NCI-H2081 (cell line): ENCODE measurements around the gene HOXB3.

Experiments
- DNase-seq, 2 experiments: peaks; one replicate each; lab custom pipeline; 2025; lab: John Stamatoyannopoulos, UW

Gene HOXB3

DNA sequence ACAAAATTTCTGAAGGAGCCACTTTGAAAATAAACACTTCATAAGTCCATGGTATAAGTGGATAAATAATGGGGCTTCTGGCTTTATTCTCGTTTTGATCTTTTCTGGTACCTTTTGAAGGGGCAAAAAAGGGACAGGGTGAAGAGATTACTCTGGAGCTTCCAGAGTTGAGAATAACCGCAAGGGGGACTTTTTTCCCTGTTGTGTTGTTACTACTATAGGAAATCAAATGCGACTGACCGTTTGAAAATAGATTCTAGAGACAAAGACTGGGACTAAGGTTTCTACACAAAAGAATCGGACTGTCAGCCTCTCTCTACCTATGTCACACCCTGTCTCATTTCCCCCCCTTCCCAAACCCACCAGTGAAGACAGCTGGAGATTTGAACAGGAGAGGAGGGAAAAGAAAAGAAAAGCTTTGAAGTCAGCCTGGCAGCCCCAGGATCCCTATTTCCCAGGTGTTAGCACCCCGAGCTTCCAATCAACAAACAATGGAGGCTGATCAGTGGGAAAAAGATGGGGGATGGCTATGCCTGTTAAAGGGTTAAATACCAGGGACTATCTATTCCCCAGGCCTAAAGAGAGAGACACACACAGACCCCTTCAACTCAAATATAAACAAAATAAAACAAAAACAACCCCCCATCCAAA lies 20.2 kb downstream of the HOXB3 start:
- no peak for DNase-seq

DNA sequence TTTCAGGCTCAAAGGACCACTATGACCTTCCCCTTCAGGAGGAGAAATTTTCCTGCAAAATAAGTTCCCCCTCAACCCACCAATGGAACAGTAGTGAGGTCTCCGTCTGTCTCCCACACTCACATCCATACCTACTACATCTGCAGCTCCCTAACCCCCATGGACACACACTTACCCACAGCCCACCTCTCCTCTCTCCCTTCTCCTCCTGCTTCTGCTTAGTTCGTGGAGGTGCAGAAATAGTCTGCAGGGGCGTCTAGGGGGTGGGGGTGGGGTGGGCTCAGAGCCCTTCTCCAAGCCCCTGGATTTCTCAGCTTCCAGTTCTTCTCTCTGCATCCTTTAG lies 20.8 kb downstream of the HOXB3 start:
- DNase-seq = no peak

DNA sequence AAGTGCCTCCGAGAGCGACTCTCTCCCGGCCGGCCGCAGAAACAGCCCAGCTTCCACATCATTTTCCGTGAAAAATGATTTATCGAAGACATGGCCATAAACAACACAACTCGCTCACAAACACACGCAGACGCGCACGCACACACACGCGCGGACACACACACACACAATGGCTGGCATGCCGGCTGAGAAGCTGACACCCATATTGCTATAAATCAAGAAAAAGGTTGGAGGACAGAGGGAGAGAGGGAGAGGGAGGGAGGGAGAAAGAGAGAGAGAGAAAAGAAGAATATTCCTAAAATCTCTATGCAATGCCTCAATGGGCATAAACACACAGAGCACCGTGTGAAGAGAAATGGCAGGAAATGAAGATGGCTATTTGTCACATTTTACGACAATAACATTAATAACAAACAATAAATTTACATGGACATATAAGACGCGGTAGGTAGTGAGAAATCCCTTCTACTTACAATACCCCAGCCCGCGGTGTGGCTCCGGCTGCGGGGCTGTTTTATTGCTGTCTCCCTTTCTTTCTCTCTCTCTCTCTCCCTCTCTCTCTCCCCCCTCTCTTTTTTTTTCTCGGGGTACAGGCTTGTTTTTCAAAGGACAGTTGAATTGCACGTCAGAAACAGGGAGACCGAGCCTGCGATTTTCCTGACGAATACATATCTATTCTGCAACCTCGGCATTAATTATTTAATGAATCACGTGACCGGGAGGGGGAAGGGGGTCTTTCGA lies 21.4 kb downstream of the HOXB3 start:
- DNase-seq = no peak

DNA sequence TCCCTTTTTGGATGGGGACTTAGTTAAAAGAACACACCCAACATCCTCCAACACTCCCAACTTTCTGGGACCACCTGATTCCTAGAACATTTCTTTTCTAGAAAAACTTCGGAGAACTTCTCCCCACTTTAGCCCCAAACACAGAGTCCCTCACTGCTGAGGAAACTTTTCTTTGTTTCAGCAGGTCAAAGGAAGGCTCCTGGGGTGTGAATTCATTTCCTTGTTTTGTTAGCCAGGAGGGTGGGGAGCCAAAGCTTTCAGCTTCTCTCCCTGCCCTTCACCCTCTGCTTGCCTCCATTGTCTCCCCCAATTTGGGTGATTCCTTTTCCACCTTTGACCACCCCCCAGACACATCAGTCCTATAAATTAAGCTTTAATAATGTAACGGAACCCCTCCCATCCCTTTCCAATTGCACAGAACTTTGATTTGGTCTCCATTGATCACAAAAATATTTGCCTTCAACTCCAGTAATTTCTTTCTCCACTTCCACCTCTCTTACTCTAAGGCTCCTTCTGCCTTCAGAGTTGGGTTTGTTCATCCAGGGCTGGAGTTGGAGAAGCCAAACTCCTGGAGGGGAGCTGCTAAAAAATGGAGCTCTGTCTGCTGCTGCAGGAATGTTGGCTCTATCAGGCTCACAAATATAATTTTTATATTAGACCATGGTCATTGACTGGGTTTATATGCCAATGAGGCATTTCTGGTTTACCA lies 22.2 kb downstream of the HOXB3 start:
- no peak for DNase-seq

DNA sequence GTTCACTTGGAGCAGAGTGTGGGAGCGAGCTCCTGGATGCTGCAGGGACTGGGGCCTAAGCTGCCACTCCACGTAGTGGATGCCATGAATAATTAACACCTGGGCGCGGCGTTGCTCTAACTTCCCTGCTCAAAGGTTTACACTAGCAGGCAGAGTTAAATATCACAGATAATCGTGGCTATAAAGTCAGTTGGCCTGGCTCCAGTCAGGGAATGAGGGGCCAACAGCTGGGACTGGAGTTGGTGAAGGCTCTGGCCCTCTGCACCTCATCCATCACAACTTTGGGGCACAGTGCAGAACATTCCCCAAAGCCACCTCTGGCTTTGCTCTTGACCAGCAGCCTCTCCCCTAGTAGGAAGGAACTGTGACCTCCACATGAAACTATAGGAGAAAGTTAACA lies 22.8 kb downstream of the HOXB3 start:
- DNase-seq = no peak

DNA sequence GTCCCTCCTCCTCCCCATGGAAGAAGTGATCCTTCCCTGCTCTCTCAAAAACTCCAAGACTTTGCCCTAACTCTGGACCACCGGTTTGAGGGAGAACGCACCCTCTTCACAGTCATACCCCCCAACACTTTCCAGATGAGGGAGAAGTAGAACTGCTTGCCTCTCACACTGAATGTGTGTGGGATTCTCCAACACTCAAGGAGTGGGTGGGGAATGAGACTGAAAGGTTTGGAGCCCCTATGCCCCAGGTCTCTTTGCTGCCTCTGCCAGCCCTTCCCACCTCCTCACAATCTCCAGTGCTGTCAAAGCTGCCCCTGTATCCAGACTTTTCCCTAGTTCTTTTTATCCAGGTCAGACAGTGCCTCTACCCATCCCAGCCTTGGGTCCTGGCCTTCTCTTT lies 23.3 kb downstream of the HOXB3 start:
- DNase-seq = no peak

DNA sequence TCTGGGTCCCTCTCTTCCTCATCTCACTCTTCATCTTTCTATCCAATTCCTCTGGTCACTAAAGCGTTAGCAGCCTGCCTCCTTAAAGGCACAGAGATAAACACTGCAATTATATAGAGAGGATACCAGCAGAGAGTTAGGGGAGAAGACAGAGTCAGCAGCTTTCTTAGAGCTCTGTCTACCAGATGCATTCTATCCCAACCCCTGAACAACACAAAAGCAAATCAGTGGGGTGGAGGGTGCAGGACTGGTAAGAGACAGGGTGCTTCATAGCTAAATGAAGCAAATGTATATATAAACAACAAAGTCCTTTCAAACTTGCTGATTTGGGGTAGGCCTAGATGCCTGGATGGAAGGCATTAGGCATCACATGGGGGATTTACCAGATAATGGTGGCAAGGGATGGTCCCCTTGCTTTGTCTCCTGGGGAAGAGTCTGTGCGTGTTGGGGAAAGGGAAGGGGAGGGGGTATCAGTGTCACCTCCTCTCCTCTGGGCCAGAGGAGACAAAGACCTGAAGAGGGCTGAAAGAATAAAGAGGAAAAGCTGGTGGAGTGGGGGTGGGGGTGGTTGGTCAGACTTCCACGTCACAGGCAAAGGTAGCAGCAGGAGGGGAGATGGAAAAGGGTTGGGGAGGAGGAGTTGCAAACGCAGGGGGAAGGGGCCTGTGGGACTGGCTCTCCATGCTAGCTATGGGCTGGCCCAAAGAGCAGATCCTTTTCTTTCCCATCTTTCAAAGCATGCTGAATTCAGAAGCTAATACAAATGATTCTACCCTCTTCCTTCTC lies 23.9 kb downstream of the HOXB3 start:
- DNase-seq = no peak

DNA sequence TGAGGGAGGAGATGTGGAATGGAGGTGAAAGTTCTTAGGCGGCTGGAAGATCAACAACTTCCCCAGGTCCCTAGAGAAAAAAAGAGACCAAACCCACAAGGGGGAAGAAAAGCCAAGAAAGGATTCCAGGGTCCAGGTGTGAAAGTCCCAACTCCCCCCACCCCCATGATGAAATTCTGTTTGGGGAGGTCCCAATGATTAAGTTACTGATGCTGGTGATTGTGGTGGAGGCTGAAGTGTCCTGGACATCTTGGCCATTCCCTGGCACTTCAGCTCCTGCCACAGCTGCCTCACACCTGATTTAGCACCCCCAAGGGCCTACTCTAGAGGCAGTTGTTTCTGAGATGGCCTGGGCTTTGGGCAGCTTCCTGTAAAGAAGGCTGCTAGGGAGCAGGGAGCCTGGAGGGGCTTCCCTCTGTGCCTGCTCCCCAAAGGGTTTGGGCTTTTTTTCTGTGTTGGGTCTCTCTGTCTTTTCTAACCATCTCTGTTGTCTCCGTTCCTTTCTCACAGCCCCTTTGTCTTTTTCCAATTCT lies 25.0 kb downstream of the HOXB3 start:
- DNase-seq = no peak

DNA sequence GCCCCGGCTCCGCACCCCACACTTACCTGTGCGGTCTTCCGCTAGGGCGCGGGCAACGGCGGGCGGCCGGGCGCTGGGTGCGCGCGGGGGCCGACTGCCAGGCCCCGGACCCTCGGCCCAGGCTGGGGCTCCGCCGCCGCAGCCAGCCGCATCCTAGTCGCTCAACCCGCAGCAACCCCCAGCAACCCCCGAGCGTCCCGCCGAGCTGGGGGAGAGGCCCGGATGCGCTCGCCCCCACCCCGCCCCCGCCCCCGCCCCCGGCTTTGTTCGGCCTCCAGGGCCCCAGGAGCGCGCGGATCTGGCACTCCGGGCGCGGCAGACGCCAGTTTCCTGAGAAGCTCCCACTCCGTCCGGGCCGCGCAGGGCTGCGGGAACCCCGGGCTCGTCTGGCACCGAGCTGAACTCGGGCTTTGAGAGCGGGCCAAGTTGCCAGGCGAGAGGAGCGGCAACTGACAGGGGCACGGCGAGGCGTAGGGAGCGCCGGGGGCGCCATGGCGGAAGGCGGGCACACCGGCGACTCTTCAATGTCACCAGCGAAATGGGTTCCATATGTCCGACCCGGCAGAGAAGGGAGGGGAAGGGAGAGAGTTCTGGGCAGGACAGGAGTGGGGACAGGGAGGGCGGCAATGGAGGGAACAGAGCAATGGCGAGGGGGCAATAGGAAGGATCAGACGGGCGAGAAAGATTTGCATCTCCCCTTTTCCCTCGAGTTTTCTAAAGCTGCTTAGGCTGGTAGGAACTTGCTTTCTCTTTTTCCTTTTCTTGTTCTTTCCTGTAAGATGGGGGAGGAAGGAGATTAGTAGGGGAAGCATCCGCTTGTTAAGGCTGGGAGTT lies 25.6 kb downstream of the HOXB3 start:
- no peak for DNase-seq

DNA sequence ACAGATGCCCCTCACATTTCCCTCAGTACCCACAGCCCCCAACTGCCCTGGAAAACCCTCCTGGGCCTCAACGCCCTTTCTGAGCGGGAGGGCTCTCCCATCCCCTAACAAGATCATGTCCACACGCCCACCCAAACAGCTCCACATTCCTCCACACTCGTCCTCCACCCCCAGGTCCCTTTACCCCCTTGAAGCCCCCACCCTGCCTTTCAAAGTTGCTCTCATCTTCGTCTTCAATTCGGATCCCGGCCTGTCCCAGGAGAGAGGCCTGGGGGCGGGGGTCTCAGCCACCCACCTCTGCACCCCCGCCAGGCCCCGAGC lies 26.2 kb downstream of the HOXB3 start:
- no peak for DNase-seq

DNA sequence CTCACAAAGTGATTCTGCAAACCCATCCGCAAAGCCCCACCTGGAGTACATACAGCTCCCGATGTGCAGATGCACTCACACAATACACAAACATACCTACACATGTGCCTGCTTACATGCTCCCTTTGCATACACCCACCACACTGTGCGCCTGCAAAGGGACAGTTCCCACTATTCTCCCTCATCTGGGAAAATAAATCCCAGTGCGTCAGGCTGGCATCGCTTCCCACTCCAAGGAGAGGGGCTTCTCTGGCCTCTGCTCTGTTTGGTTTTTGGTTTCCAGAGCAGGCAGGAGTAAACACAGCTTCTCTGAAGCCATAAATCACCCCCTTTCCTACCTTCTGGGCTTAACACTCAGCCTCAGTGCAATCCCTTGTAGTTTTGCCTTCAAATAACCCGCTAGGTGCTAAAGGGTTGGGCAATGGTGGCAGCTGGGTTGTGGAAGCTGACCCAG lies 26.6 kb downstream of the HOXB3 start:
- DNase-seq = no peak

DNA sequence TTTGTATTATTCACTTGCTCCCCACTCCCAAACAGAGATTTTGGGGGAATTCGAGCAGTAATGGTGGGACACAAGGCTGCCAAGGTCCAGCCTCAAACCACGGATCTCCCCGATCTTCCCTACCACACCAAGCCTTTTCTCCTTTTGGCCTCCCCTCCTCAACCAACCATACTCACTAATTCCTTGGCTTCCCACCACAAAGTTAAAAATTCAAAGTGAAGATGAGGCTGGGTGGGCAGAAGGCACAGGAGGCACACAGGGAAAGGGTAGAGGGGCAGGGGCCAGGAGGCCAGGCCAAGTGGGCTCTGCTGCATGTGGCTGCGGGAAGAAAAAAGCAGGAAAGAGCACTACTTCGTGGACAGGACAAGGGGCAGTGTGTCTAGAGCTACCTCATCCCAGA lies 27.1 kb downstream of the HOXB3 start:
- DNase-seq = no peak

DNA sequence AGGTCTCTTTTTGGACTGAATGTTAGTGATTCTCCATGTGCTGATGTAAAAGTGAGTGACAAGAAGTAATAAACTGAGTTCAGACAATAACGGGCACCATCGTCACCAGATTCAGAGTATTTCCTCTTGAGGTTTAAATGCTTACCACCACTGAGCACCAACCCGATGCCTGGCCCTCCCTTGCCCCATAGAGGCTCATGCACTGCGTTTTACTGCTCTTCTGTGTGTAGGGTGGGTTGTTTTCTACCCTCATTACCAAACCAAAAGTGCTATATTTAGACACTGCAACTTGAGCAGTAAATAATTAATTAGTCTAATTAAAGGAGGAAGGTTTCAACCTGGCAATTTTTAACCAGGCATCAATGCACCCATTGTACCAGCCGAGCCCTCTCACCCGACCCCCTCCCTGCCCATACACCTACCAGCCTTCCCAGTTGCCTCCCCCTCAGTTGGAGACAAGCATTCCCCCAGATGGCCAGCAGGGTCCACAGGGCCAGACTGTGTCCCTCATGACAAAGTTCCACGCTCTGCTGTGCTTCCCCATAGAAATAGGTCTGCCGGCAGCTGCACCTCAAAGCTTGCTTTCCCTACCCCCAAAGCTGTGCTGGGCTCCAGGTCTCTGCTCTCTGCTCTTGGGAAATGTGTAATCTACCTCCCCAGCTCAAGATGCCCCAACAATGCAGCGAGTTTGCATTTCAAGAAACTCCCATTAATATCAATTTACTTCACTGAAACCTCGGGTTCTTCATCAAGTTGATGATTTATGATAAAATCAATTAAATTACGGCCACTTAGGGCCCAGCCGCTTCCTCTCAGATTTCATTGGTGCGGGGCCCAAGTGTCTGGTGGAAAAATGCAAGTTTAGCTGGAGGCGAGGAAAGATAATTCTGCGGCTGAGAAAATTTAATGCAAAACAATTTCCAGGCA lies 27.9 kb downstream of the HOXB3 start:
- no peak for DNase-seq

DNA sequence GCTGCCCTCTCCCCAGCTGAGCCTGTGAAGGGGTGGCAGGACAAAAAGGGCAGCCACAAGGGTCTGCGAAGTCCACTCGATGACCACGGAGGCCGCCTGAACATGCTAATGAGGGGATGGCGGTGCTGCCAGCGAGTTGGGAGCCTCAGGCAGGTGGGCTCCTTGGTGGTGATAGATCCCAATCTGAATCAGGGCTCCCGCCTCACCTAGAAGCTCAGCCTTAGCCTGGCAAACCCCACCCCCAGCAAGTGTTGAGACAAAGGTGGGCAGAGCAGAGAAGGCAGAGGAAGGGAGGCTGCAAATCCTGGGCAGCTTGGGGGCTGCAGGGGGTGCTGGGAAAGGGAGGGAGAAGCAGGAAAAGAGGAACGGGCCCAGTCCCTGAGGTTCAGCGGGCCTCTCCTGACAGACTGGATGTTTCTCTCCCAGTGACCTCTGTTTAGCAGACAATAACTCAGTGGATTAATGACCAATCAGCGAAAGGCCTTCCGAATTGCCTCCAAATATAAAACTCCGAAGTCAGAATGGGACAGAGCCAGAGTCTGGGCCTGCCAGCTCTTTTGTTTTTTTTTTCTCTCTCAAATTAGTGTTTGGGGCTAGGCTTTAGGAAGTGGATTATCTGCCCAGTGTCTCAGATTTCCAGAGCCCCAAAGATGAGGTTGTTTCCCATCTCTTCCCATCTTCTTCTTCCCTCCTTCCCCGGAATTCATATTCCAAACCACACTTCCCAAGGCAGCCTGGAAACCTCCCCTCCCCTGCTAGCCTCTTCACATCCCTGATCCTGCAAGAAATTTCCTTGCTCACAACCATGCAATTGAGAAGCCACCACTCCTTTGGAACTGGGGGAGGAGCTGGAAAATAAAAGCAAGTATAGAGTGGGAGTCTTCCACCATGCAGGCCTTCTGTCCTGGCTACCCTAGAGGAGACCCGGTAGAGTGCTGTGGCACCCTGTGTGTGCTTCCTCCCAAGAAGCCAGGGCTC lies 29.9 kb downstream of the HOXB3 start:
- DNase-seq = no peak

DNA sequence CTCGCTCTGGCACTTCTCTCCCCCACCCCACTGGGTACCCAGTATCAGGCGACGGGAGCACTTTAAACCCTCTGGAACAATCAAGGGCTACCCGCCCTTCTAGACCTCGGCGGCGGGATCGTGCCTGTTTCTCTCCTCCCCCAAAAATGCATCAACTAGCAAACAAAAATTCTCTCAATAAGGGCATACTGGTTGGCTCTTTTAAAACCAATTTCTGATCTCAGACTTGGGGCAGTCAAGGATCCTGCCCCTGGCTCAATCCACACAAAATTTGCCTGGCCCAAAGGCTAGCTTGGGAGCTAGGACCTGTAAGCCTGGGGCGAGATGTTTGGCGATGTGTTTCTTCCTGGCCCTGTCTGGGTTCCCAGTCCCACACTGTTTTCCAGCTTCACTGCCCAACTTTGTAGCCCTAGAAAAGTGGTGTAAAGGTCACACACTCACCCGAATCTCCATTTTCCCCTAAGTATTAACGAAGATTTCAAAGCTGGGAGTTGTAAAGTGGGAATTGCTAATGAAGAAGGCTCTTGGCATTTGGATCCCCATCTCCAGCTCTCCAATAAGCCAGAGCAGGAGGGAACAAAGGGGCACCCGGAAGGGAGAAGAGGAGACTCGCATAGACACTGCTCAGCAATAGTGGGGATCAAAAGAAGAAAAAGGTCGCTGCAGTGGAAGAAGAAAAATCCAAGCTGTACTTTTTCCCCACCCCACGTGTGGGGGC lies 30.8 kb downstream of the HOXB3 start:
- no peak for DNase-seq

DNA sequence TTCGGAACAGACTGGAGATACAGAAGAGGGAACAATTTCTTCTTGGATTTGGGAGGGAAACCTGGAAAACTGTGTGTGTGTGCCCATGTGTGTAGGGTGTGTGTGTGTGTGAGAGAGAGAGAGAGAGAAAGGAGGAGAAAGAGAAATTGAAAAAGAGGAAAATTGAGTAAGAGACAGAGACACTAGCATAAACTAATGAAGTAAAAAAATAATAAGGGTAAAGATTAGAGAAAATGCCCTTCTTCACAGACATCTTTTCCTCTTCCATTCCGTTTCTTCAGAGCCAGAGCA lies 31.3 kb downstream of the HOXB3 start:
- DNase-seq = no peak

DNA sequence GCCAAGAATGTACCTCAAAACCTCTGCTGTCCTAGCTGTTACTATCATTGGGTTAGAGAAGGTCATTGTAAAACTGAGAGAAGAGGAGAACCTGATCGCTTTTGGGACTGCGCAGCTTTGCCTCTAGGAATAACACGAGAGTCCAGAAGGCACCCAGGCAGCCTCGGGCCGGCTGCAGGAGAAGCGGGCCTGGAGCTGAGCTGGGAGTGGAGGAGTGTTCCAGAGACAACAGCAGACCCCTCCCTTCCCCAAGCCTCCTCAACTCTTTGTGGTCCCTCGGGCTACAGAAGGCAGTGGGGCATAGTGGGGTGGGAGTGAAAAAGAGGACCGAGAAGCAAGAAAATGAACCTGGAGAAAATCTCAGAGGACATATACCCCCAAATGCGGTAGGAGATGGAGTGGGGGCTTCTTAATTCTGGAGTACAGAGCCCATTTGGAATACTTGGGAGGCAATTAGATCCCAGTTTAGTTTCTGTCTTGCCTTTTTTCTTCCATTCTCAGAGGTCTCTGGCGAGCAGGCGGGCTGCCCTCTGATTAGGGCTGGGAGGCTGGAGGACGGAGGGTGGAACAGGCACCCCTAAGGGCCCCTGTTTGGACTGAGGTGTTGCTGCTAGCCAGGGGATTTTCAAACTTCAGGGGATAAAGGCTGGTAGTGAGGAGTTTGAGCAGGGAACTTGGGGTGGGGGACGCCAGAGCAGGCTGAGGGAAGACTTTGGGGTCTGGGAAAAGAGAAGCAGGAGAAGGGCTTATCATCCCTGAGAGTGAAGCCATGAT lies 31.8 kb downstream of the HOXB3 start:
- DNase-seq = no peak
